NCI-H1092 treated with DMSO at 0.1 percent for 48 hours (cell line): ENCODE measurements around the gene LGALS9C.
"Not testable (repeated sequence)": the region's sequence is repeated elsewhere in the genome, so short reads cannot be mapped to it uniquely, and the experiment has no call there.

Source experiments
- DNase-seq: peaks from one replicate; lab custom pipeline; 2025; lab: John Stamatoyannopoulos, UW

The LGALS9C gene

DNA sequence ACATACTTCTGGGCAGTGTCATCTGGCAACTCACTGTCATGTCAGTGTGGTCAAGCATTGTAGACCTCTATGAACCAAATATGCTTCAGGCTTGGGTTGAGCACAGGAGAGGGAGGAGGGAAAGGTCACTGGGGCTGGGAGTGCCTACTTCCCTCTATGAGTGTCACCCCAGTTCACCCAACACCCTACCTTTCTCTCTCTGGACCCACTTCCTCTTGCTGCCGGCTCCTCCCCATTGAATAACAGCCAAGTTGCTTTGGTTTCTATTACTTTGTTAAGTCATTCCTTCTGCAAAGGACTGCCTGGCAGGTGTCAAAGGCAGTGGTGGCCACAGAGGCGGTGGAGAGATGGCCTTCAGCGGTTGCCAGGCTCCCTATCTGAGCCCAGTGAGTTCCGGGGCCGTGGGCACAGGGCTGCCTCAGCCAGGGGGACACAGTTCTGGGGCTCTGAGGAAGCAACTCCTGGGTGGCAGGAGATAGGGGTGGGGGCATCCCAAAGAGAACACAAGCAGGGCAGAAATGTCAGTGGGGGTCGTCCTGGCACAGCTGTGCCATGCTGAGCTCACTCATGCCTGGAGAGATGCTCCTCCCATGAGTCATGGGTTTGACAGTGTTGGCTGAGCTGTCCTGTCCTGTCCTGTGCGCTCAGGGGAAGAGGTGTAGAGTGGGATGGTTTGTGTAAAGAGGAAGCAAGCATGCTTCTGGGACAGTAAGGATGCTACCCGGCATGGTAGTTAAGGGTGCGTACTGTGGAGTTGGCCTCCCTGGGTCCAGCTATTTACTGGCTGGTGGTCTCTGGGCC, at the start of gene LGALS9C:
LGALS9C (plus strand) TSS at position 282 of the 801 bp plus-strand sequence; CDS start at position 348, 66 bp downstream.
- not testable (repeated sequence) for DNase-seq

DNA sequence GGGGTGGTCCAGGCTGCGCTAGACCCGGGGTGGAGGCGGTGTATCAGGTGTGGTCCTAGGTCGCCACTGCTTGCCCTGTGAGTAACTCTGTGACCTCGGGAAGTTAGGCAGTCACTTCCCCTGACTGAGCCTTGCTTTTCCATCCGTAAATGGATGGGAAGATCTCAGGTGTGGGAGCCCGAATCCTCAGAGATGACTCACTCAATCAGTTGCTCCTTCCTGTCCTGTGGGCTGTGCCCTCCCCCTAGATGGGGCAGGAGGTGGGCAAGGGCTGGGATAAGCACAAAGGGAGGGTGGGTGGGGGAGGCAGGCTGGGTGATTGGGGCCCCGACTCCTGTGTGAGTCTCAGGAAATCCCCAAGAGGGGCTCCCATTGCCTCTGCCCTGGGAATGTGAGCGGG, 44.4 kb upstream of the LGALS9C start:
- DNase-seq, result not testable (repeated sequence)

DNA sequence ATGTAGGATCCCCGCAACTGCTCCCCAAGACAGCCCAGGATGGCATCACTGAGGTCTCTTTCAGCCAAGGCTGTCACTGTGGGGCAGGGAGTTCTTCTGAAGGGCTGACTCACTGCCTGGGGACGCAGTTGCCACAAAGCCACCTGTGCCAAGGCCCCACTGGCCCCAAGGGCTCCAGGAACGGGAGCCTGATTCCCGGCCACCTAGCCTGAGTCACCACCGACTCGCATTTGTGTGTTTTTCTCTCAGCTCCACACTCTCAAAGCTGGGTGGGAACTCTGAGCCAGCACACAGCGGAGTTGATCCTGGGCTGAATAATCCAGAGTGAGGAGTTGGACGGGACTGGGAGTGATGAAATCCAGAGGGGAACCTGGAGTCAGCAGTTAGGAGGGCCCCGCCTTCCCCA, 37.1 kb upstream of the LGALS9C start:
- not testable (repeated sequence) for DNase-seq

DNA sequence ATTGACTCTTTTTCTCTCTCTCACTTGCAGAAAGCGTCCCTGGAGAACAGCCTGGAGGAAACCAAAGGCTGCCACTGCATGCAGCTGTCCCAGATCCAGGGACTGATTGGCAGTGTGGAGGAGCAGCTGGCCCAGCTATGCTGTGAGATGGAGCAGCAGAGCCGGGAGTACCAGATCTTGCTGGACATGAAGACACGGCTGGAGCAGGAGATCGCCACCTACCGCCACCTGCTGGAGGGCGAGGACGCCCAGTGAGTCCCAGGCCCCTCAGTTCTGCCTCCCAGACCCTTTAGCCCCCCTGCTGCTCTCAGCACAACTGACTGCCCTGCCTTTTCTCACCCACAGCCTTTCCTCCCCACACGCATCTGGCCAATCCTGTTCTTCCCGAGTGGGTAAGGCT, 34.5 kb upstream of the LGALS9C start:
- DNase-seq, result not testable (repeated sequence)

DNA sequence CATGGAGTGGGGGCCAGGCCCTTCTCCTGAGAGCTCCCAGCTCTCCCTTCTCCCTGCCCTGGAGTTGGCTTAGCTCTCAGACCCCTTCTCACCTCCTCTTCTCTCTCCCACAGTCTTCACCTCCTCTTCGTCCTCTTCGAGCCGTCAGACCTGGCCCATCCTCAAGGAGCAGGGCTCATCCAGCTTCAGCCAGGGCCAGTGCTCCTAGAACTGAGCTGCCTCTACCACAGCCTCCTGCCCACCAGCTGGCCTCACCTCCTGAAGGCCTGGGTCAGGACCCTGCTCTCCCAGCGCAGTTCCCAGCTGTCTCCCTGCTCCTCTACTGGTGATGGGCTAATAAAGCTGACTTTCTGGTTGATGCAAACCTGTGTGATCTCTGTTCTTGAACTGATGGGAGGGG, 34.1 kb upstream of the LGALS9C start:
- DNase-seq, result not testable (repeated sequence)

DNA sequence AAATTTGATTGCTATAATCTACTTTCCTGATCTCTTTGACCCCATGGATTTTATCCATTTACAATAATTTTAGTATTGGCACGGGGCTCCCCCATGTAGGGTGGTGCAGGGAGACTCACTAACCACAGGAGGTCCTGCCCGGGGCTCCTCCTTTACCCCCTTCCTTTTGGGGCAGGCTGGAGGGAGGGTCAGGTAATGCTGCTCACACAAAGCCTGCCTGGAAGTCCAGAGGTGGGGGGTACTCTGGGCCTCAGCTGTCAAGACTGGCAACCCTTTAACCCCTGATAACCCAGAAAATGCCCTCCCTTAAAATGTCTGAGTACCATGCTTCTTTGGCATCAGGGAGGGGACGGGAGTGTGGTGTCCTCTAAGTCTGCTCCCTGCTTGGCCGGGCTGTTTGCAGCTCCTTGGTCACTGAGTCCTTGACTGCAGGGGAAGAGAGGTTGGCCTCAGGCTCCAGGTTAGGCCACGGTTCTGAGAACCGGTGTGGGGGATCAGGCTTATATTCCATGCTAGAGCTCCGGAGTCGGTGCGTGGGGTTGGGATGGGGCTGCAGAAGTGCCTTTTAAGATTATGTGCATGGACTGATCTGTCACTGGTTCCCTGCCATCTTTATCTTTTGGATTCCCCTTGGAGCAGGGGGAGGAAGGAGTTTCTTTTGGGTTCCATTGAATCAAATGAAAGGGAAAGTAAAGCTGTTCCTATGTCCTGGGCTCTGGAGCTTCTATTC, 28.9 kb upstream of the LGALS9C start:
- not testable (repeated sequence) for DNase-seq

DNA sequence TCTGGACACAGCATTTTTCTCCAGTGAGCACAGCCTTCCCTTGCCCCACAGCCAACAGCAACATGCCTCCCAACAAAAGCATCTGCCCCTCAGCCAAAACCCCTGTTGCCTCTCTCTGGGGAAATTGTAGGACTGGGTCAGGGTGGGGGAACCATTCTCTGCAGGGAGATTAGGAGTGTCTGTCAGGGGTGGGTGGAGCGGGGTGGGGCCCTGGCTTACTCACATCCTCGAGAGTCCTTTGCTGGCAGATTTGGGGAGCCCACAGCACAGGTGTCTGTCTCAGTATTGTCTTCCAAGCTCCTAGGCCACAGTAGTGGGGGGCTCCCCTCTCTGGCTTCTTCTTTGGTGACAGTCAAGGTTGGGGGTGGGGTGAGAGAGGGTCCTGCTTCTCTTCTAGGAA, 28.3 kb upstream of the LGALS9C start:
- DNase-seq, result not testable (repeated sequence)

DNA sequence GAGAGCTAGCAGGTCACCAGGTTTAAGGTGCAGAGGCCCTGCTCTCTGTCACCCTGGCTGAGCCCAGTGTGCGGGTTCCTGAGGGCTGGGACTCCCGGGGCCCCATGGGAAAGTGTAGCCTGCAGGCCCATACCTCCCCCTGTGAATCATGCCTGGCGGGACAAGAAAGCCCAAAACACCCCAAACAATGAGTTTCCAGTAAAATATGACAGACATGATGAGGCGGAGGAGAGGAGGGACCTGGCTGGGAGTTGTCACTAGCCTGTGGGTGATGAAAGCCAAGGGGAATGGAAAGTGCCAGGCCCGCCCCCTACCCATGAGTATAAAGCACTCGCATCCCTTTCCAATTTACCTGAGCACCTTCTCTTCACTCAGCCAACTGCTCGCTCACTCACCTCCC, 26.8 kb upstream of the LGALS9C start:
- not testable (repeated sequence) for DNase-seq

DNA sequence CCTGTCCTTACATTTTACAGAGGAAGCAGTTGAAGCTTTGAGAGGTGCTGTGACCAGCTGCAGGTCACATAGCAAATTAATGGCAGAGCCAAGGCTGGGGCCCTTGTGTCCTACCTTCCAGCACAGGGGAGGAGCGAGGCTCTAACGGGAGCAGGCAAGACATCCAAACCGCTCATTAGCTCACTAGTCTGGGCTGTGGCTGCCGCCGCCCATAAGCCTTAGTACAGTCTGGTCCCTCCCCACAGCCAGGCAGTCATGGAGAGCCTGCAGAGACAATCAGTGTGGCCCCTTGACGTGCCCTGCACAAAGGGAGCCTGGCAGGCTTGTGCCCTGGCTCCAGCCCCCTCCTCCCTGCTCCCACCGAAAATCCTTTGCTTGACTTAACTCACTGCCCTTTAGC, 25.6 kb upstream of the LGALS9C start:
- not testable (repeated sequence) for DNase-seq

DNA sequence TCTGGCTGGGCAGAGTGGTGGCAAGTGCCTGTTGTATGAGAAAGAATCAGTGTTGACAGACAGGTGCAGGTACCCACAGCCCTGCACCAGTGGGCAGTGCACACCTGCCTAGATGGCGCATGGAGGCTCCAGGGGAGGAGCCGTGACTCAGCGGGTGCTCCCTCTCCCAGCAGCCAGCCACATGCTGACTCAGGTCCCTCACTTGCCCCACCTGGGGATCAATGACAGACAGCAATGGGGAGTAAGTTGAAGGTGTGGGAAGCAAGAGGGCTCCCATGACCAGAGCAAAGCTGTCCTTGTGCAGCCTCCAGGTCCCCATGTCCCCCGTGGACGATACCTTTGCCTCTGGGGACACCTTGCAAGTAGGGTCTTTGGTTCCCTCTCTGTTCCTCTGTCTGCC, 24.6 kb upstream of the LGALS9C start:
- not testable (repeated sequence) for DNase-seq

DNA sequence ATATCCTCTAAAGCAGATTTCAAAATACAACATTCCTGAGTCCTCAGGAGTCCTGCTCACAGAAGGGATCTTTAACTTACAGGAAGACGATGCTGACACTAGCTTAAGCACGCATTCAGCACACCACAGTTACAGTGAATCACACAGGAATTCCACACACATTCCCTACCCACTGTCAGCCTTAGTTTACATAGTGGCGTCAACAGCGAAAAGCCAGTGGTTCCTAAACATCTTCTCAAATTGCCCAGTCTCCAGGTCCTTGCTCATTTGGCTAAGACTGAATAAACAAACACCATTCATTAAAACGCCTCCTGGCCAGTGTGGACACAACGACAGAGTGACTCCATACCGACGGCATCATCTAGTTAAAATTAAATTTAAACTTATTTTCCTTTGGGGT, 17.6 kb upstream of the LGALS9C start:
- DNase-seq, result not testable (repeated sequence)

DNA sequence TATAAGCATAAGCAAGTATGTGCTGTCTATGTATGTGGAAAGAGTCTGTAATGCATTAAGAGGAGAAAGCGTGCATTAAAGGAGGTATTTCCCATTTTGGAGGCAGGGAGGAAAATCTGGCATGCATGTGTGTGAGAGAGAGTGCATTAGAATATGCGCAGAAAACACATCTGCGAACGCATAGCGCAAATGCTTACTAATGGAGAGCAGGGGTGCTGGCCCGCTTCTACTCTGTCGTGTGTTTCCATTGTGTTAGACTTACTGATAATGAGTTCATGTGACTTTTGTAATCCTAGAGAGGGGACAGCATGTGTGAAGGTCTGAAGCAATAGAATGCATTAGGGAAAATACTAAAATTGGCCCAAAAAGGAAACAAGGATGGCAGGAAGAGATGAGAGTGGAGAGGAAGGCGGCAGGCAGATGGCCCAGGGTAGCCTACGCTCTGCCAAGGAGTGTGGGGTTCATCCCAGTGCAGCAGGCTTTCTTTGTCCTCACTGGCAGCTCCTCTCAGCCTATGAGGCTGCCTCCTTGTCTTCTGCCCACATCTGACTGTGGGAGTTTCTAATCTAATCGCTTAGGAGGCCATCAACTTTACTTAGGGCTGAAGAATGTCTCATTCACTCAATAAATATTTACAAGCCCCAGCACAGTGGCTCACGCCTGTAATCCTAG, 12.6 kb upstream of the LGALS9C start:
- not testable (repeated sequence) for DNase-seq

DNA sequence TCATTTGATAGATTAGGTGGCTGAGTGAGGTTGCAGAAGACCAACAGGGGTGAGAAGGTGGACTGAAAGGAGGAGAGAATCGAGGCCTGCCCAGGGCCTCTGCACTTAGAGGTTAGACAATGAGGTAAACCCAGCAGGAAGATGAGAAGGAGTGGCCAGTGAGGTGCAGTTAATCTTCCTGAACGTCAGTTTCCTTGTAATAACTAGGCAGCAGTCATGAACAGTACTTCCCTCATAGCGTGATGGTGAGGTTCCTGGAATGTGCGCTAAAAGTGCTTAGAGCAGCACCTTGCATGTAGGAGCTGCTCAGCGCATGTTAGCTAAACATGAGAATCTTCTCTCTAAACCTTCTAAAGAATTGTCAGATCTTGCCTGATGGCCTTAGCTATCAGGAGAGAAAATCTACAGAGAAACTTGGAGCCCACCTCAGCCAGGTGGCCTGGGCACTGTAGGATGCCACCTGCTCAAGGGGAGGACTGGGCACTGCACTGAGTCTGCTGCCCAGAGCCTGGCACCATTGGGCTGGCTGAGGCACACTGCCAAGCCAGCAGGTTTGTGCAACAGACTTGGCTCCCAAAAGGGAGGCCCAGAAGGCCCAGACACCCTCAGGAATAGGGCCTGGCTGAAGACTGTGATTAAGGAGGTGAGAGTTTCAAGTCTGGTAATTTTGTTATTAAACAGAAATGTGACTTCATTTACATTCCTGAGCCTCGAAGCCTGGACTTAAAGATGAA, 10.2 kb upstream of the LGALS9C start:
- not testable (repeated sequence) for DNase-seq

DNA sequence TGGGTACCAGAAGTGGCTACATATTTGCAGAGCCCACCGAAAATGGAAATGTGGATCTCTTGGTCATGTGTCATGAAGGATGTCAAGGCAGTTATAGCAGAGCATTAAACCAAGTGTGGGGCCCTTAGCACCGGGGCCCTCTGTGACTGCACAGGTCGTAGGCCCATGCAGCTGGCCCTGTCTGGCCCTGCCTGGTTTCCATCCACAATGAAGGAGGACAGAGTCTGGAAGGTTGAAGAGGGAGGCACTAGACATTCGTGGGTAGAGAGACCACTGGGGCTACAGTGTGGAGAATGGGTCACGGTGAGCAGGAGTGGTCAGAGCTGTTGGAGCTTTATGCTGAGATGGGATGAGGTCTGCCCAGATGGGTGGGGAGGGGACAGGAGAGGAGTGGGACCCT, 9.6 kb upstream of the LGALS9C start:
- DNase-seq, result not testable (repeated sequence)

DNA sequence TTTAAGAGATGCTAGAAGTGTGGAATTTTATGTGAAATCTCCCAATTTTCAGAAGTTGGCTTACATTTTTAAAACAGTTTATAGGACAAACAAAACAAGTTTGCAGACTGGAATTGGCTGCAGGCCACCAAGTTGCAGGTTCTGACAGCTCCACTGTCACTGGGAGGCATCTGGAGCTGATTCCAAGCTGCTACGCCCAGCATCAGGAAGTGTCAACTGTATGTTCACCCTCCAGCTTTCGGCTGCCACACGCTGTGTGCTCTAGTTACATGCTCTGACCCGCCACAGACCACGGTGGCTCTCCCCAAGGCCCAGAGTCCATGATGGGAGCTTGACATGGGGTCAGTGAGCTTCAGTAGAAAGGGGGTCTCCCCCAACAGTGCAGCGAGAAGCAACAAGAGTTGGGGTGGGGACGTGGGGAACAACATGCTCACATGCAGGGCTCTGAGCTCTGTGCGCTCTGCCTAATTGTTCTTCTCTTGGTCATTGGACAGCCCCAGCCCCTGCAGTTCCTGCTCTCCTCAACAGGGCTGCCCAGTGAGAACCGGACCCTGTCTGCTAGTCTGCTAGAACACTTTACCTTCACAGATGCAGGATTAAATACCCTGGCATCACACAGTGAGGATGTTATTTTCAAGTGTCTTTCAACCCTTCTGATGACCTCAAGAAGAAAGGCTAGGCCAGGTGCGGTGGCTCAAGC, 8.0 kb upstream of the LGALS9C start:
- not testable (repeated sequence) for DNase-seq

DNA sequence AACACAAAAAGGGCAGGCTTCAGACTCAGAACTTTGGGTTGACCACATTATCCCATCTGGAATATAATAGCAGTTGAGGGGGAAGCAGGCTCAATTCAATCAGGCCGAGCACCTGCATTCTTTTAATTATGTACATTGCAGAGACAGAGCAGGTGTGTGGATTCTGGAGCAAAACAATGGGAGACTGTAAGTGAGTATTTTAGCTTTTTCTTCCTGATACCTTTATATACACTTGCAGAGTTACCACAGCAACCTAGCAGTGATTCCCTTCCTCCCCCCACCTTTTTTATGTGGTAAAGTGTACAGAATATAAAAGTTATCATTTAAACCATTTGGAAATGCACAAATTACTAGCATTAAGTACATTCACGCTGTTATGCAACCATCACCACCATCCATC, 6.8 kb upstream of the LGALS9C start:
- DNase-seq, result not testable (repeated sequence)

DNA sequence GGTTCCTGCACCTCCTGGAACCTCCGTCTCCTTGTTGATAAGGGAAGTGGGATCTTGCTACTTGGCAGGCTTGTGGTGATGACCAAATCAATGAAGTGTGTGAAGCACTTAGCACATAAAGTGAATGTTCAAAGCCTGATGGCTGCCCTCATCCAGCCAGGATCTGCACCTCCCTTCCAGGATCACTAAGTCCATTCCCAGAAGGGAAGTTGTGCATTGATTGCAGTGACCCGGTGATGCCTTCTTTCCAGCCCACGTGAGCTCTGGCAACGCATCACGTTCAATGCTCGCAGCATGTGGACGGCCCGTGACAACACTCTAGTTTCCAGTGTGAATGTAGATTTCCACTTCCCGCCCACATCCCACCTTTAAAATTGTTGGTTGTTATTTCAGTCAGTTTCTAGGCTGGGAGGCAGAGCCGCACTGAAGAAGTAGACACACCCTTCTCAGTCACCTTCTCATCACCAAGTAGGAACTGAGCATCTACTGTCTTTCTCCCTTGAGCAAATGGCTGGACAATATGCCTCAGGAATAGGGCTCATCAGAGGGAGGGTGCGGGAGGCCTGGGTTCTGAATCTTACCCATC, 6.2 kb upstream of the LGALS9C start:
- not testable (repeated sequence) for DNase-seq

DNA sequence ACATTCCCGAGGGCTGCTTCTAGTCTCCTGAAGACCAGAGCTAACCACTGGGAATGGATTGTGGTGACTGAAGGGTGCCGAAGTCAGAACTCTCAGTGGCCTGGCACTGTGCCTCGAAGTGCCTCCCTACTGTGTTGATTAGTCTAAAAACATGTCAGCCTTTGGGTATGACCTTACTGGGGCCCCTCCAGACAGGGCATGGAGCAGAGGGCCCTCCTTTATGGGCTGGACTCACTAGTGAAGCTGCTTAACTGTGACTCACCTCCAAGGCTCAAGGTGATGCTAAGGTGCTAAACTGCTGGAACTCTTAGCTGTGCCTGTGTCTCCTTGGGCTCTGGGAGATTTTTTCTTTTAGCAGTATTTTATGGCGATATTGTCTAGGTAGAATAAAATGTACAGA, 2.6 kb upstream of the LGALS9C start:
- DNase-seq, result not testable (repeated sequence)

DNA sequence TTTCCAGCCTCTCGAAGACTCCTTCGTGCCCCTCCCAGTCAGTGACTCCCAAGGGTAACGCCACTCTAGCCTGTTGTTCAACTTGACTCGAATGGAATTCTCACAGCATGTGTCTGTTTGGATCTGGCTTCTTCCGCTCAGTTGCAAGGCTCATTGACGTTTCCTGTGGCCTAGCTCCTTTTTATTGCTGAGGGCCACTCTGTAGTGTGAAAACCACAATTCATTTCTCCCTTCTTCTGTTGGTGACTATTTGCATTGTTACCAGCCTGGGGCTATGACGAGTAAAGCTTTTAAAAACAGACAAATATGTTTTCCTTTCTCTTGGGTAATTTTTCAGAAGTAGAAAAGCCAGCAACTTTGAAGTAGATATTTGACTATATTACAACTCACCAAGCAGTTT, 1.8 kb upstream of the LGALS9C start:
- not testable (repeated sequence) for DNase-seq

DNA sequence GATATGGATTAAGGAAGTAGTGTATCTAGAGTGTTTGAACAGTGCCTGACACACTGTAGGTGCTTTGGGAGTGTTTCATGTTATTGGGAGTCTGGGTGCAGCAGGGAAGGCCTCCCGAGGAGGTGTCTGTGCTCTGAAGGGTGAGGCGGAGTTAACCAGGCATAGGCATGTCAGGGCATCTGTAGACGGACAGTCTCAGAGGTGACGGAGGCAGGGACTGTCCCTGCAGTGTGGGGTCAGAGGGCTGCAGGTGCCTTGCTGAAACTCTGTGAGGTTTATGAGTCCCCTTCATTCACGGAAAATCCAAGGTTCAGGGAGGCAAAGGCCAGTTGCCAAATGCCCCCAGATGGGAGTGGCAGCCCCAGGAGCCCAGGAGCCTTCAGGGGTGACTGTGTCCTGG, 778 bp downstream of the LGALS9C start:
- not testable (repeated sequence) for DNase-seq

DNA sequence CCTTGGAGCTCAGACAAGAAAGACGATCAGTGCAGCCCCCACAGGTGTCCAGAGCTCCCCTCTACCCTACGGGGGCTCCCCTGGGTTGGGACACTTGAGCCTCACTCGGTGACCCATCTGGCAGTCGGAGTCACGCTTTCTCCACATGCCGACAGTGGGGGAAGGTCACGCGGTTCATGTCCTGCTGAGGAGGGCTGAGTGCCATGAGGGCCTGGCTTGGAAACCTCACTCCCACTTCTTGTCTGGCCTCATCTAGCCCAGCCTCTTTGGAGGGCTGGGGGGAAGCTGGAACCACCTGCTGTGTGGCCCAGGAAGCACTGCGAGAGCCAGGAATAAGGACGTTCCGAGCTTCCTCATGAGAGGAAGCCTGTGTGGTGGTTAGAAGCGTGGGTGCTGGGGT, 1.8 kb downstream of the LGALS9C start:
- DNase-seq, result not testable (repeated sequence)
